OCI-LY3 (cell line): Measurements from ENCODE around the gene DCUN1D1.

Experiments used
- H2AFZ ChIP-seq: fragments of 200-600, 300-600 bp; shearing (Covaris generic); 2 replicates; pipeline ENCODE4 v1.6.0; 2014; ENCODE audit warnings: antibody characterized with exemption, low read depth, low read length
- H3K27ac ChIP-seq: fragments of 200-600, 300-600 bp; sonication (generic); 2 replicates; pipeline ENCODE4 v1.5.1; 2014; ENCODE audit warnings: mild to moderate bottlenecking, low read length, moderate library complexity, mixed read lengths
- H3K27me3 ChIP-seq: fragments of 200-600, 300-600 bp; sonication (generic); 2 replicates; pipeline ENCODE4 v1.6.1; 2014; ENCODE audit warnings: low read depth, low read length, mixed read lengths
- H3K36me3 ChIP-seq: fragments of 200-600, 300-600 bp; sonication (generic); replicated peaks from 2 replicates; pipeline ENCODE3; 2014; ENCODE audit warnings: low read depth, low read length, mixed read lengths
- H3K4me1 ChIP-seq: fragments of 300-600, 200-600 bp; sonication (generic); 2 replicates; pipeline ENCODE4 v1.6.1; 2014; ENCODE audit warnings: low read length, mixed read lengths
- H3K4me2 ChIP-seq: fragments of 200-600, 300-600 bp; sonication (generic); 2 replicates; pipeline ENCODE4 v1.6.1; 2014; ENCODE audit warnings: low read length, mixed read lengths
- H3K4me3 ChIP-seq: fragments of 300-600, 200-600 bp; sonication (generic); 2 replicates; pipeline ENCODE4 v1.5.1; 2014; ENCODE audit warnings: antibody characterized with exemption, mild to moderate bottlenecking, low read length, moderate library complexity
- H3K79me2 ChIP-seq: fragments of 300-600, 200-600 bp; shearing (Covaris generic); 2 replicates; pipeline ENCODE4 v1.6.1; 2014; ENCODE audit warnings: mild to moderate bottlenecking, low read length, mixed read lengths
- H3K9ac ChIP-seq: fragments of 300-600, 200-600 bp; shearing (Covaris generic); 2 replicates; pipeline ENCODE4 v1.6.0; 2014; ENCODE audit warnings: mild to moderate bottlenecking, low read length, moderate library complexity
- H3K9me3 ChIP-seq: fragments of 200-600, 300-600 bp; shearing (Covaris generic); 2 replicates; pipeline ENCODE4 v1.6.1; 2014; ENCODE audit warnings: low read length, mixed read lengths; ENCODE audit not compliant: insufficient read depth
- H4K20me1 ChIP-seq: fragments of 200-600, 300-600 bp; sonication (generic); 2 replicates; pipeline ENCODE4 v1.6.1; 2016; ENCODE audit warnings: low read length, mixed read lengths; ENCODE audit not compliant: insufficient read depth
- CTCF ChIP-seq: fragments of 200-600, 300-600 bp; sonication (generic); IDR thresholded peaks from 2 replicates; pipeline ENCODE4 v1.5.1; 2014; ENCODE audit warnings: antibody characterized with exemption, low read length, low read depth
- EZH2phosphoT487 ChIP-seq: fragments of 200-600 bp; shearing (Covaris generic); IDR thresholded peaks from 2 replicates; pipeline ENCODE4 v1.6.1; 2018; ENCODE audit warnings: antibody characterized with exemption, mixed run types, low read depth

Gene DCUN1D1

DNA sequence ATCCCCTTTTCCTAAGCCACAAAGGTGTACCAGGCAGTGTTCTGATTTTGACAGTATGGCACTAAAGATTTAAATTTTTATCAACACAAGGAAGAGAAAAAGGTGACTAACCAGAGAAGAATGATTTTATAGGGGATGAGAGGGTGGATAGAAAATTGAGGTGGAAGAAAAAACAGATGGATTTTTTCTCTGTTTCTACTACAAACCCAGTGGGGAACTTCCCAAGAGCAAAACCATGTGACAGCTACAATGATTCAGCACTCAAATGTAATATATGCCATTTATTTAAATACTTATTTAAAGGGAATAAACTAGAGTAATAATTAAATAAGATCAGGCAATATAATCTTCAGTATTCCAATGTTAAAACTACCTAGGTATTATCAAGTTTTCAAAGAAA lies 11.1 kb downstream of the DCUN1D1 start:
- Histone ChIP-seq H4K20me1 (peaks cover 3% of the 10 kb centered on the region; the same call in 1 of the 2 replicates), H3K9ac (peak overlapping the region; percentile 80), H3K36me3 (peaks cover 5% of the 10 kb centered on the region), H3K4me2 (peak overlapping the region; percentile 92), H3K27me3 (no peaks in the 10 kb centered on the region), H3K9me3 (no peaks in the 10 kb centered on the region), H3K4me1 (peaks cover 73% of the 10 kb centered on the region), H3K79me2 (peaks cover 95% of the 10 kb centered on the region), H2AFZ (no peak overlapping the region), H3K27ac (peak overlapping the region; percentile 93), H3K4me3 (peak overlapping the region; percentile 62)
- TF ChIP-seq EZH2phosphoT487: no peak
- no peak for TF ChIP-seq CTCF

GRCh38 chr3:182967218-182968204 lies 12.8 kb downstream of the DCUN1D1 start:
- Histone ChIP-seq H3K4me3 (peak overlapping the region; percentile 62), H2AFZ (no peak overlapping the region), H3K4me1 (peaks cover 72% of the 10 kb centered on the region), H3K27me3 (no peaks in the 10 kb centered on the region), H3K79me2 (peaks cover 93% of the 10 kb centered on the region), H3K4me2 (peak overlapping the region; percentile 61), H3K9me3 (no peaks in the 10 kb centered on the region), H4K20me1 (no peaks in the 10 kb centered on the region), H3K27ac (peak overlapping the region; percentile 96), H3K36me3 (peaks cover 18% of the 10 kb centered on the region), H3K9ac (peak overlapping the region; percentile 64)
- TF ChIP-seq EZH2phosphoT487 (no peak), CTCF (no peak)

DNA sequence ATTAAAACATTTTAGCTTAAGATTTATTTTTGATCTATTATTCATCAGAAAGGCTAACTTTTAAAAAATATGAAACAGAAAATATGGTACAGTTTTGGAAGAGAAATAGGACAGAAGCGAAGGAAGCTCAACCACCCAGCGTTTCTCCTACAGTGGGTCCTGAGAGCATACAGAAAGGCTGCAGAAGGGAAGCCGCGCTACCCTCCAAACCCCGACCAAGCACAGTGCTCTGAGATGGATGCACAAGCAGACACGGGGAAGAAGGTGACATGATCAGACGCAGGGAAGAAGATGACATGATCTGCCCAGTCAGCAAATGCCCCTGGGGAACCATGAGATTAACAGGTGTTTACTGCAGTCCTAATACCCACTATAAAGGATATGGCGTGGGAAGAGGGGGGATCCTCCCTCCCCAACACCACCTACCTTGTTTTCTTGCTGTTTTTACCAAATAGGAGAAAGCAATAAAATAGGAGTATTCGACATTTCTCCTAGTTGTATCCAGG lies 14.4 kb downstream of the DCUN1D1 start:
- Histone ChIP-seq H3K9me3 (no peaks in the 10 kb centered on the region), H4K20me1 (no peaks in the 10 kb centered on the region), H3K9ac (peak overlapping the region; percentile 59), H3K36me3 (peaks cover 30% of the 10 kb centered on the region), H2AFZ (no peak overlapping the region), H3K27ac (peak overlapping the region; percentile 96), H3K4me3 (peak overlapping the region; percentile 62), H3K27me3 (no peaks in the 10 kb centered on the region), H3K4me1 (peaks cover 56% of the 10 kb centered on the region), H3K4me2 (peak overlapping the region; percentile 61), H3K79me2 (peaks cover 89% of the 10 kb centered on the region)
- TF ChIP-seq EZH2phosphoT487 (no peak), CTCF (no peak)

- Histone ChIP-seq H4K20me1 (no peaks in the 10 kb centered on the region), H3K4me3 (no peak overlapping the region), H3K4me2 (no peak overlapping the region), H3K9me3 (no peaks in the 10 kb centered on the region), H2AFZ (no peak overlapping the region), H3K36me3 (peaks cover 38% of the 10 kb centered on the region), H3K79me2 (peaks cover 83% of the 10 kb centered on the region), H3K4me1 (peaks cover 53% of the 10 kb centered on the region), H3K9ac (no peak overlapping the region), H3K27ac (no peak overlapping the region), H3K27me3 (no peaks in the 10 kb centered on the region)
- TF ChIP-seq EZH2phosphoT487 (no peak), CTCF (no peak)
Observed at GRCh38 chr3:182964179-182964578, 16.2 kb downstream of the DCUN1D1 start.
